GM19043 (cell line): ENCODE measurements around the gene IDH3B.

Experiments used
- ATAC-seq: cut with Tn5 transposase; IDR thresholded peaks from one replicate; pipeline ENCODE4 v1.9.1; 2021; ENCODE audit warnings: low read depth; ENCODE audit not compliant: unreplicated experiment

The IDH3B gene

GRCh38 chr20:2624190-2624589, 39.8 kb downstream of the IDH3B start:
- ATAC-seq = no peak

DNA sequence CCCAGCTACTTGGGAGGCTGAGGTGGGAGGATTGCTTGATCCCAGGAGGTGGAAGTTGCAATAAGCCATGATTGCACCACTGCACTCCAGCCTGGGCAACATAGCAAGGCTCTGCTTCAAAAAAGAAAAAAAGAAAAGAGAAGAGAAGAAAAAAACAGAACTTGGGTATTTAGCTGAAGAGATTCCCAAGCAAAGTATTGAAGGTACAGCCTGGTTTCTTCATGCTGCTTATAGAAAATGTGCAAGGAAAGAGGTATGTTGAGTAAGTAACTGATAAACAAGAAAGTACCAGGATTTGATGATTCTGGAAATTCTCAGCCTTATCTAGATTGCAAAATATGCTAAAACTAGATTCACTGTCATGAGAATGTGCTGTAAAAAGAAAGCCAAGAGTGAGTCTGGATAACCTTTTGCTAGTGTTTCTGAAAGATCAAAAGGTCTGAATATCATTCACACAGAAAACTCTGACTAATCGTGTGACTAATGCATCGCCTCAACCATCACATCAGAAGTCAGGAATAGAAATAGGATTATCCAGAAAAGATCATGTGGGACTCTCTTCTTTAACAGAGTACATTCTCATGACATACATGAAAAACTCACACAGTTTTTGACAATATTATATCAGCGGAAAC, 43.9 kb downstream of the IDH3B start:
- no peak for ATAC-seq

GRCh38 chr20:2619337-2619736, 44.7 kb downstream of the IDH3B start:
- no peak for ATAC-seq

GRCh38 chr20:2618815-2619214, 45.2 kb downstream of the IDH3B start:
- no peak for ATAC-seq

GRCh38 chr20:2617099-2617714, 46.8 kb downstream of the IDH3B start:
- ATAC-seq = no peak

GRCh38 chr20:2616634-2617033, 47.4 kb downstream of the IDH3B start:
- ATAC-seq = no peak

- ATAC-seq = no peak
Measured at GRCh38 chr20:2612073-2612472, 51.9 kb downstream of the IDH3B start.

DNA sequence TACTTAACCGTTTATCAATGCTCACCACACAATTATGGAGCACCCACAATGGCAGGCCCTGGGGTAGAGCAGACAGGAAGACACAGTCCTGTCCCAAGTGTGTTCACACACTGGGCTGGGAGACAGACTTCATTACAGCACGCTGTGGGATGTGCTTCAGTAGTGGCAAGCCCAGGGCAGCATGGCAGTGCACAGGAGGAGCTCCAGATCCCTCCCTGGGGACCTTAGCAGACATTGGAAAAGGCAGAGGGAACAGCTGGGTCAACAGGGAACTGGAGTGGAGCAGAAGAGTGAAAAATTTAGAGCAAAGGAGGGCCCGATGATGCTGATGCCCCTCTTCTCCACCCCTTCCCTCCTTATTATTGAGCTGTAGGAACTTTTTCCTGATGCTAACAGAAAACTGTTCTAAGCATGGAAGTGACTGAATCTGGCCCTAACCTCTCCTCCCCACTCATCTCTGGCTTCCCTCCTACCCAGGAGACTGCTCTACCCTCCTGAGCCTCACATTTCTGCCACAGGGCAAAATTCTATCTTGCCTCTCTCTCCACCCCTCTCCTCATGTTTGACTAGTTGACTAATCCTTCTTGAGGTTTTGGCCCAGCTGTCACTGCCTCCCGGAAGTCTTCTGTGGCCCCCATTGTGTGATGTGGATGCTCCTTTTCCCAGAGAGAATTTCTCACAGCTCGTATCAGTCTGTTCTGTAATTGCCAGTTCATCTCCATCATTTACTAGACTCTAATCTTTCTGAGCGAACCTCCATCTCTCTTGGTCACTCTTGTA, 52.9 kb downstream of the IDH3B start:
- no peak for ATAC-seq

GRCh38 chr20:2610326-2610725, 53.7 kb downstream of the IDH3B start:
- no peak for ATAC-seq
